DND-41 (cell line): ENCODE measurements around the gene PALM.

Source experiments
- CTCF ChIP-seq: IDR thresholded peaks from 2 replicates; pipeline ENCODE4 v1.5.1; 2012; ENCODE audit warnings: borderline replicate concordance, low read length, moderate library complexity, mild to moderate bottlenecking; ENCODE audit not compliant: poor library complexity, severe bottlenecking; ENCODE audit errors: extremely low read depth
- EZH2 ChIP-seq: IDR thresholded peaks from 3 replicates; pipeline ENCODE4 v1.6.1; 2012; ENCODE audit warnings: borderline replicate concordance, low read depth, mild to moderate bottlenecking, moderate library complexity, low read length, inconsistent platforms; ENCODE audit not compliant: severe bottlenecking

GRCh38 chr19:708154-709143 lies at the start of gene PALM:
- no peak for TF ChIP-seq CTCF
- no peak for TF ChIP-seq EZH2
